HG02759 (cell line): ENCODE results near the gene LCP1.

Experiments used
- ATAC-seq: cut with Tn5 transposase; IDR thresholded peaks from one replicate; pipeline ENCODE4 v1.9.1; 2021; ENCODE audit warnings: mild to moderate bottlenecking, moderate library complexity; ENCODE audit not compliant: unreplicated experiment

The LCP1 gene

GRCh38 chr13:46131705-46132104 is 50.3 kb downstream of the LCP1 start:
- ATAC-seq = no peak

- ATAC-seq = no peak
Measured at GRCh38 chr13:46129955-46130618, 51.9 kb downstream of the LCP1 start.

- no peak for ATAC-seq
Measured at GRCh38 chr13:46129124-46129523, 52.9 kb downstream of the LCP1 start.

- ATAC-seq = no peak
Measured at GRCh38 chr13:46127358-46128023, 54.5 kb downstream of the LCP1 start.

- ATAC-seq = peak; percentile 69
Measured at GRCh38 chr13:46126552-46127357, 55.2 kb downstream of the LCP1 start.

GRCh38 chr13:46126056-46126455 is 55.9 kb downstream of the LCP1 start:
- no peak for ATAC-seq

- ATAC-seq = no peak
Measured at GRCh38 chr13:46124967-46125933, 56.7 kb downstream of the LCP1 start.

- peak; percentile 46 for ATAC-seq
Measured at GRCh38 chr13:46124531-46124966, 57.4 kb downstream of the LCP1 start.

- ATAC-seq = no peak
Measured at GRCh38 chr13:46122304-46122703, 59.7 kb downstream of the LCP1 start.

- no peak for ATAC-seq
Measured at GRCh38 chr13:46121597-46122163, 60.3 kb downstream of the LCP1 start.

- ATAC-seq = no peak
Measured at GRCh38 chr13:46121033-46121432, 60.9 kb downstream of the LCP1 start.

GRCh38 chr13:46119883-46120614 is 61.9 kb downstream of the LCP1 start:
- ATAC-seq = no peak

GRCh38 chr13:46116653-46117502 is 65.1 kb downstream of the LCP1 start:
- no peak for ATAC-seq

GRCh38 chr13:46114613-46115012 is 67.4 kb downstream of the LCP1 start:
- no peak for ATAC-seq

GRCh38 chr13:46113596-46113995 is 68.4 kb downstream of the LCP1 start:
- no peak for ATAC-seq

- ATAC-seq = no peak
Measured at GRCh38 chr13:46111151-46111550, 70.8 kb downstream of the LCP1 start.

GRCh38 chr13:46109451-46109850 is 72.5 kb downstream of the LCP1 start:
- no peak for ATAC-seq

- no peak for ATAC-seq
Measured at GRCh38 chr13:46106839-46107371, 75.1 kb downstream of the LCP1 start.
